Measurements from ENCODE around the gene NFATC3. TPM values are rescaled to one million over a fixed set of nuclear protein-coding genes. Genes with fewer than 3 reads are reported as not detected.

The NFATC3 gene
- total and polyA plus RNA-seq, 2 of the 8 experiments (the other 6 are each of a cell fraction or from before 2014, with no cell fraction given), result 17.6 to 34.5 TPM

DNA sequence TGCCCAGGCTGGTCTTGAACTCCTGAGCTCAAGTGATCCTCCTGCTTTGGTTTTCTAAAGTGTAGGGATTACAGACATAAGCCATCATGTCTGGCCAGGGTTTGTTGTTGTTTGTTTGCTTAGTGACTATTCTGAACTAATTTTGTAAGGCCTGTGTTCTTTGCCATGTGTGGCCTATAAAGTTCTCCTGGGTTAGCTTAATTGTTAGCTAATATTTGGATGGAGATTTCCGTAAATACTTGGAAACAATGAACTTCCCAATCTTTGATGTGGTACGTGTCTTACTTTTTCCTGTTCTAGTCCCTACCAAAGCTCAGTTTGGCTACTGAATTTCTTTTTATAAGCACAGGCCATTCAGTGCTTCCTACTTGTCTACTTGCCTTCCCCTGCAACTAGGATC, 37.2 kb upstream of the NFATC3 start (continued):
- no peak for TF ChIP-seq FOSL1 (IDR thresholded peaks at IDR 0.05; ENCODE audit: insufficient read depth, low read depth, low read length)
- TF ChIP-seq POLR2A (IDR thresholded peaks at IDR 0.05; ENCODE audit: control extremely low read depth in 1 of 2, low read depth in 2 of 2, low read length in 2 of 2), result no peak
- no peak for TF ChIP-seq RAD21 (IDR thresholded peaks at IDR 0.05 in 1 of 2, conservative IDR thresholded peaks at IDR 0.05 in 1 of 2; ENCODE audit: low read depth in 2 of 2, low read length in 2 of 2)
- no peak for TF ChIP-seq SP4 (IDR thresholded peaks at IDR 0.05; ENCODE audit: low read length)

All from H1 (cell line).